Stomach (tissue), 4 donors: Measurements from ENCODE around the gene ZC2HC1B.

Experiments
- CTCF ChIP-seq, 7 experiments: fragments of 450-650 bp in 4 of 7; fragments of 200-600 bp in 3 of 7; sonication (generic) in 3 of 7; IDR thresholded peaks; one replicate each; pipeline ENCODE4 v1.5.1; 2016 to 2019; ENCODE audit warnings: antibody characterized with exemption in 7 of 7, control low read depth in 2 of 7, mild to moderate bottlenecking in 1 of 7
- POLR2A ChIP-seq, 4 donors: fragments of 450-650 bp; IDR thresholded peaks; one replicate each; pipeline ENCODE4 v1.6.1; 2016; ENCODE audit warnings: antibody characterized with exemption in 4 of 4, control low read depth in 2 of 4, mild to moderate bottlenecking in 1 of 4, moderate library complexity in 1 of 4

- TF ChIP-seq POLR2A (IDR thresholded peaks at IDR 0.05) (no peak), CTCF (IDR thresholded peaks at IDR 0.05) (no peak)
These were observed 4.2 kb upstream of the ZC2HC1B start for GRCh38 chr6:143859891-143860660.
